A549 (cell line): ENCODE measurements around the gene SCAP. TPM values are rescaled to one million over a fixed set of nuclear protein-coding genes. Genes with fewer than 3 reads are reported as not detected.

Source experiments
- ATAC-seq, 2 experiments: fragments of 200-7000 bp in 1 of 2; fragments of >200 bp in 1 of 2; cut with Nextera tagmentation in 1 of 2; cut with Tn5 transposase in 1 of 2; 3 replicates each; pipeline versions ENCODE4 v1.8.0 to v1.9.1; 2018 to 2020; ENCODE audit warnings: mild to moderate bottlenecking in 1 of 2, moderate library complexity in 1 of 2
- CTCF ChIA-PET: fragments of 300-600 bp; sonication (Branson Sonifier 250); formaldehyde crosslinking; extraction: SDS; loops from one replicate; lab custom pipeline; 2021; ENCODE audit warnings: antibody characterized with exemption, inconsistent platforms; lab: Yijun Ruan, JAX
- POLR2A ChIA-PET: fragments of 350-600 bp; formaldehyde crosslinking; extraction: SDS; loops from one replicate; lab custom pipeline; 2021; ENCODE audit warnings: antibody characterized with exemption, inconsistent platforms; lab: Yijun Ruan, JAX
- DNase-seq, 2 experiments: peaks; one replicate each; pipeline versions ENCODE4 v3.0.0 to v3.0.0-alpha.2; 2011 to 2016; ENCODE audit warnings: low read depth in 1 of 2, low spot score in 1 of 2
- FAIRE-seq: peaks from 2 replicates; lab custom pipeline; 2011; peaks lifted over from hg19 to GRCh38; lab: Jason Lieb, UNC
- H3K27ac ChIP-seq, 2 experiments: fragments of >200 bp; sonication (Bioruptor Twin); formaldehyde crosslinking; 3 replicates each; pipeline ENCODE4 v1.5.1; 2016 to 2017
- H3K4me1 ChIP-seq: fragments of >200 bp; sonication (Bioruptor Twin); formaldehyde crosslinking; 3 replicates; pipeline ENCODE4 v1.6.1; 2016
- H3K4me2 ChIP-seq: fragments of >200 bp; sonication (Bioruptor Twin); formaldehyde crosslinking; 3 replicates; pipeline ENCODE4 v1.6.1; 2016
- H3K4me3 ChIP-seq: fragments of >200 bp; sonication (Bioruptor Twin); formaldehyde crosslinking; 3 replicates; pipeline ENCODE4 v1.5.1; 2016
- H3K9me3 ChIP-seq: fragments of >200 bp; sonication (Bioruptor Twin); formaldehyde crosslinking; 3 replicates; pipeline ENCODE4 v1.6.1; 2016
- BCL3 ChIP-seq: fragments of >200 bp; sonication (Bioruptor Twin); formaldehyde crosslinking; IDR thresholded peaks from 3 replicates; pipeline ENCODE4 v1.6.1; 2016
- BHLHE40 ChIP-seq: IDR thresholded peaks from 2 replicates; pipeline ENCODE4 v1.6.1; 2012; ENCODE audit warnings: low read depth, low read length, inconsistent platforms
- CBX2 ChIP-seq: fragments of 200-600 bp; sonication (generic); IDR thresholded peaks from 2 replicates; pipeline ENCODE4 v1.6.1; 2016; ENCODE audit warnings: low read depth, mild to moderate bottlenecking, borderline replicate concordance
- CBX8 ChIP-seq: fragments of 200-600 bp; sonication (generic); IDR thresholded peaks from 2 replicates; pipeline ENCODE4 v1.6.1; 2016
- EHMT2 ChIP-seq: fragments of 200-600 bp; sonication (generic); IDR thresholded peaks from 2 replicates; pipeline ENCODE4 v1.6.1; 2016; ENCODE audit warnings: antibody characterized with exemption, low read depth, mild to moderate bottlenecking, moderate library complexity
- EP300 ChIP-seq, 2 experiments: fragments of >200 bp; sonication (Bioruptor Twin); formaldehyde crosslinking; IDR thresholded peaks; 2 replicates in 1 of 2; 3 replicates in 1 of 2; pipeline ENCODE4 v1.6.1; 2016 to 2017
- FOXS1 ChIP-seq: fragments of 250-450 bp; sonication (Bioruptor Pico); IDR thresholded peaks from 2 replicates; pipeline ENCODE4 v1.5.0; 2020; ENCODE audit warnings: mild to moderate bottlenecking, moderate library complexity
- HDAC2 ChIP-seq: fragments of 200-600 bp; sonication (generic); IDR thresholded peaks from 2 replicates; pipeline ENCODE4 v1.6.1; 2016
- HOXB5 ChIP-seq: fragments of 250-450 bp; sonication (Bioruptor Pico); IDR thresholded peaks from 2 replicates; pipeline ENCODE4 v1.5.0; 2020; ENCODE audit warnings: mild to moderate bottlenecking, moderate library complexity
- KDM1A ChIP-seq: fragments of 200-600 bp; sonication (generic); IDR thresholded peaks from 2 replicates; pipeline ENCODE4 v1.6.1; 2016; ENCODE audit warnings: low read depth, mild to moderate bottlenecking
- KDM5A ChIP-seq: fragments of 200-600 bp; sonication (generic); IDR thresholded peaks from 2 replicates; pipeline ENCODE4 v1.6.1; 2016; ENCODE audit warnings: antibody characterized with exemption, mild to moderate bottlenecking
- MAZ ChIP-seq: fragments of 150-350 bp; IDR thresholded peaks from 2 replicates; pipeline ENCODE4 v1.6.1; 2014; ENCODE audit warnings: antibody characterized with exemption, low read depth, low read length, borderline replicate concordance
- MYC ChIP-seq: IDR thresholded peaks from 2 replicates; pipeline ENCODE4 v1.6.1; 2012; ENCODE audit warnings: mild to moderate bottlenecking, inconsistent platforms, low read length, improper control_type of control experiment, borderline replicate concordance
- PHF8 ChIP-seq: fragments of 200-600 bp; sonication (generic); IDR thresholded peaks from 2 replicates; pipeline ENCODE4 v1.6.1; 2016; ENCODE audit warnings: low read depth, mild to moderate bottlenecking, antibody characterized with exemption, moderate library complexity, borderline replicate concordance
- POLR2A ChIP-seq: IDR thresholded peaks from 2 replicates; pipeline ENCODE4 v1.6.1; 2012; ENCODE audit warnings: mild to moderate bottlenecking, low read length
- RARB ChIP-seq: fragments of 250-450 bp; sonication (Bioruptor Pico); IDR thresholded peaks from 2 replicates; pipeline ENCODE4 v1.8.0; 2021; ENCODE audit warnings: mild to moderate bottlenecking, moderate library complexity
- RCOR1 ChIP-seq: fragments of 150-350 bp; IDR thresholded peaks from 2 replicates; pipeline ENCODE4 v1.6.1; 2014; ENCODE audit warnings: antibody characterized with exemption, low read length, low read depth
- SMC3 ChIP-seq: fragments of >200 bp; sonication (Bioruptor Twin); formaldehyde crosslinking; IDR thresholded peaks from 3 replicates; pipeline ENCODE4 v1.6.1; 2018; ENCODE audit warnings: inconsistent platforms
- SREBF2 ChIP-seq: fragments of 450-650 bp; IDR thresholded peaks from 2 replicates; pipeline ENCODE4 v1.6.1; 2014; ENCODE audit warnings: mild to moderate bottlenecking, moderate library complexity
- TFCP2L1 ChIP-seq: fragments of 250-450 bp; sonication (Bioruptor Pico); IDR thresholded peaks from 2 replicates; pipeline ENCODE4 v1.5.0; 2021; ENCODE audit warnings: mild to moderate bottlenecking
- ZC3H11A ChIP-seq: fragments of 450-650 bp; IDR thresholded peaks from 2 replicates; pipeline ENCODE4 v1.6.1; 2014; ENCODE audit warnings: antibody characterized with exemption, mild to moderate bottlenecking
- ZFP36 ChIP-seq: fragments of 450-650 bp; IDR thresholded peaks from 2 replicates; pipeline ENCODE4 v1.6.1; 2014; ENCODE audit warnings: borderline replicate concordance; ENCODE audit not compliant: partially characterized antibody
- WGBS: methylation state at CpG from one replicate; pipeline ENCODE4 v1.1.6; 2017; ENCODE audit errors: missing lambda C conversion rate; 5-methylcytosine and 5-hydroxymethylcytosine counted together
- polyA plus RNA-seq, 4 experiments: library from polyadenylated mRNA; depleted of rRNA in 3 of 4; stranded (reverse); fragments of >200 nt; fragmentation: RNase III in 1 of 4; extraction: RNeasy Plus Mini Kit Qiagen cat#74134 plus additional on column Dnase treatment in 1 of 4; gene quantifications; 2 replicates in 3 of 4; 3 replicates in 1 of 4; pipeline ENCODE4 v1.2.3, GENCODE V29; 2011 to 2017
- TF ChIP-seq, protein P1 (sequence below): fragments of >200 bp; sonication (Bioruptor Twin); formaldehyde crosslinking; IDR thresholded peaks from 3 replicates; pipeline ENCODE4 v1.5.1; 2016

SCAP gene
- polyA plus RNA-seq, 2 of the 4 experiments (the other 2 are of a cell fraction): 12.9 to 25.9 TPM

DNA sequence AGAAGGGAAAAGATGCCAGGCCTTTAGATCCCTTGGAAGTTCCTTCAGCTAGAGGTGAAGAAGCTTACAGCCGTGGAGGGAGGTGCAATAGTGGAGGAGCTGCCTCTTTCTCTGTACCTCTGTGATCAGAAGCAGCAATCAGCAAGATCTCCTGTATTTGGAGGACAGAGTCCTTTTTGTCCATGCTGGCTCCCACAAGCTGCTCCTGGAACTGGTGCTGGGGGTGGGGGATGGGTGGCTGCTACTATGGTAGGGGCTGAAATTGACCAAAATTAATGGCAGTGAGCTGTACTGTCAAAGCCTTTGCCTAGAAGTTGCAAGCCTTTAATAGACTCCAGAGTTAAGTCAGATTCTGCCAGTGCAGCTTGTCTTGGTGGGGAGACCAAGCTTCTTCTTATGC lies 76.7 kb downstream of the SCAP start:
- no peak overlapping the region for H3K4me3 ChIP-seq
- H3K4me1 ChIP-seq: no peaks in the 10 kb centered on the region
- no peaks in the 10 kb centered on the region for H3K9me3 ChIP-seq
- DNase-seq (no peak), ATAC-seq (no peak), FAIRE-seq (no peak)
- ChIA-PET CTCF (interaction anchor here (1.6 kb wide), 1 partner anchor 22 kb away, joined by 7 read pairs; no protein-coding TSS in a partner anchor), POLR2A (no interaction called here)
- no peak overlapping the region for H3K4me2 ChIP-seq
- H3K27ac ChIP-seq: no peak overlapping the region
- TF ChIP-seq TFCP2L1 (no peak), PHF8 (no peak), HOXB5 (CRISPR knock-in tag) (no peak), MYC (no peak), BCL3 (no peak), FOXS1 (CRISPR knock-in tag) (no peak), SREBF2 (no peak)
- TF ChIP-seq, all 56 proteins: peak for 0
- 75% methylated on average over 1 of the region's 1 CpG for WGBS

GRCh38 chr3:47398228-47398627 lies 77.5 kb downstream of the SCAP start:
- POLR2A ChIA-PET: no interaction called here
- 90% methylated on average over 7 of the region's 7 CpGs for WGBS

GRCh38 chr3:47394881-47395280 lies 80.9 kb downstream of the SCAP start:
- Histone ChIP-seq H3K4me2 (no peak overlapping the region), H3K4me1 (no peaks in the 10 kb centered on the region), H3K9me3 (no peaks in the 10 kb centered on the region), H3K27ac (no peak overlapping the region), H3K4me3 (no peak overlapping the region)
- no peak for DNase-seq
- ATAC-seq: no peak; a peak in 1 of 6 replicates
- CTCF ChIA-PET: no interaction called here
- POLR2A ChIA-PET: no interaction called here
- no peak for TF ChIP-seq MAZ
- no peak for TF ChIP-seq CBX2
- no peak for TF ChIP-seq CBX8
- TF ChIP-seq SMC3: no peak
- no peak for TF ChIP-seq EP300 (IDR thresholded peaks at IDR 0.05)
- FAIRE-seq: no peak
- 94% methylated on average over 3 of the region's 3 CpGs for WGBS

More at GRCh38 chr3:47398228-47398627, 77.5 kb downstream of the SCAP start:
- Histone ChIP-seq H3K27ac (no peak overlapping the region), H3K9me3 (no peaks in the 10 kb centered on the region), H3K4me3 (no peak overlapping the region), H3K4me2 (no peak overlapping the region), H3K4me1 (no peaks in the 10 kb centered on the region)
- no peak for ATAC-seq
- CTCF ChIA-PET: interaction anchor here (0.7 to 1.6 kb wide), 2 partner anchors 23 to 39 kb away, joined by 3 to 7 read pairs; no protein-coding TSS in a partner anchor
- TF ChIP-seq KDM5A (no peak), POLR2A (no peak), BHLHE40 (no peak), KDM1A (no peak), PHF8 (no peak), EHMT2 (no peak), ZC3H11A (no peak), HDAC2 (no peak), ZFP36 (no peak), RCOR1 (no peak), RARB (CRISPR knock-in tag) (no peak)
- TF ChIP-seq, protein P1, sequence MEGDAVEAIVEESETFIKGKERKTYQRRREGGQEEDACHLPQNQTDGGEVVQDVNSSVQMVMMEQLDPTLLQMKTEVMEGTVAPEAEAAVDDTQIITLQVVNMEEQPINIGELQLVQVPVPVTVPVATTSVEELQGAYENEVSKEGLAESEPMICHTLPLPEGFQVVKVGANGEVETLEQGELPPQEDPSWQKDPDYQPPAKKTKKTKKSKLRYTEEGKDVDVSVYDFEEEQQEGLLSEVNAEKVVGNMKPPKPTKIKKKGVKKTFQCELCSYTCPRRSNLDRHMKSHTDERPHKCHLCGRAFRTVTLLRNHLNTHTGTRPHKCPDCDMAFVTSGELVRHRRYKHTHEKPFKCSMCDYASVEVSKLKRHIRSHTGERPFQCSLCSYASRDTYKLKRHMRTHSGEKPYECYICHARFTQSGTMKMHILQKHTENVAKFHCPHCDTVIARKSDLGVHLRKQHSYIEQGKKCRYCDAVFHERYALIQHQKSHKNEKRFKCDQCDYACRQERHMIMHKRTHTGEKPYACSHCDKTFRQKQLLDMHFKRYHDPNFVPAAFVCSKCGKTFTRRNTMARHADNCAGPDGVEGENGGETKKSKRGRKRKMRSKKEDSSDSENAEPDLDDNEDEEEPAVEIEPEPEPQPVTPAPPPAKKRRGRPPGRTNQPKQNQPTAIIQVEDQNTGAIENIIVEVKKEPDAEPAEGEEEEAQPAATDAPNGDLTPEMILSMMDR: no peak
- FAIRE-seq: no peak
- DNase-seq: no peak
